AG09319 (cell line): Measurements from ENCODE around the gene TECPR1.

Experiments used
- DNase-seq: peaks from one replicate; pipeline ENCODE4 v3.0.0-alpha.2; 2010; ENCODE audit warnings: low read depth; ENCODE audit errors: extremely low read depth
- TF ChIP-seq, protein P1 (sequence below): IDR thresholded peaks from 2 replicates; pipeline ENCODE4 v1.5.1; 2011; ENCODE audit warnings: low read depth, mild to moderate bottlenecking, inconsistent platforms, low read length, moderate library complexity

TECPR1 gene

DNA sequence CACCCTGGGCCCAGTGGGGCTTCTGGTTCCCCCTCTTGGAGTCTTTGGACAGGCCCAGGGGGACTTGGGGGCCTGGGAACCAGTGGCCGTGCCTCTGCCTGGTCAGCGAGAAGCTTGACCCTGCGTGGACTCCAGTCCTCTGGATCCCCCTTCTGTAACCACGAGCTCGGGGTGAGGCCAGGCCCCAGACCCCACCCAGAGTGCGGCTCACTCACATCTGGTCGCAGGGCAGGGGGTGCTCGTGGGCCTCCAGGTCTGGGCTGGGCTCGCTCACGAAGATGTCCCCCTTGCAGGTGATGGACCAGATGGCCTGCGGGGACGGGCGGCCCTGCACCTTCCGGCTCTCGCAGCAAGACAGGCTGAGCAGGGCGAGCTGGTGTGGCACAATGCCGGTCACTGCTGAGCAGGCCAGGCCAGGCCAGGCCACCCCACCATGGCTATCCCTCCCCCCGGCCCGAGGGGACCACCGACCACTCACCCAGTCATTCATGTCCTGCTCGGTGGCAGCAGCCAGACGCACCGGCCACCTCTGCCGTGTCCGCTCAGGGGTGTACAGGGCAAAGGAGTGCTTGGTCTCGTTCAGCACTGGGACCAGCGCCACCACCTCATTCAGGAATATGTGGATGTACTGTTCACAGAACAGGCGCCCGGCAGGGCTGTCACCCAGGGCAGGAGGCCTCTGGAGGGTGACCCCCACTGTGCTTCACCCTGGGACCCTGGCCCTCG, 21.1 kb downstream of the TECPR1 start:
- TF ChIP-seq, protein P1, sequence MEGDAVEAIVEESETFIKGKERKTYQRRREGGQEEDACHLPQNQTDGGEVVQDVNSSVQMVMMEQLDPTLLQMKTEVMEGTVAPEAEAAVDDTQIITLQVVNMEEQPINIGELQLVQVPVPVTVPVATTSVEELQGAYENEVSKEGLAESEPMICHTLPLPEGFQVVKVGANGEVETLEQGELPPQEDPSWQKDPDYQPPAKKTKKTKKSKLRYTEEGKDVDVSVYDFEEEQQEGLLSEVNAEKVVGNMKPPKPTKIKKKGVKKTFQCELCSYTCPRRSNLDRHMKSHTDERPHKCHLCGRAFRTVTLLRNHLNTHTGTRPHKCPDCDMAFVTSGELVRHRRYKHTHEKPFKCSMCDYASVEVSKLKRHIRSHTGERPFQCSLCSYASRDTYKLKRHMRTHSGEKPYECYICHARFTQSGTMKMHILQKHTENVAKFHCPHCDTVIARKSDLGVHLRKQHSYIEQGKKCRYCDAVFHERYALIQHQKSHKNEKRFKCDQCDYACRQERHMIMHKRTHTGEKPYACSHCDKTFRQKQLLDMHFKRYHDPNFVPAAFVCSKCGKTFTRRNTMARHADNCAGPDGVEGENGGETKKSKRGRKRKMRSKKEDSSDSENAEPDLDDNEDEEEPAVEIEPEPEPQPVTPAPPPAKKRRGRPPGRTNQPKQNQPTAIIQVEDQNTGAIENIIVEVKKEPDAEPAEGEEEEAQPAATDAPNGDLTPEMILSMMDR = no peak
- no peak for DNase-seq

DNA sequence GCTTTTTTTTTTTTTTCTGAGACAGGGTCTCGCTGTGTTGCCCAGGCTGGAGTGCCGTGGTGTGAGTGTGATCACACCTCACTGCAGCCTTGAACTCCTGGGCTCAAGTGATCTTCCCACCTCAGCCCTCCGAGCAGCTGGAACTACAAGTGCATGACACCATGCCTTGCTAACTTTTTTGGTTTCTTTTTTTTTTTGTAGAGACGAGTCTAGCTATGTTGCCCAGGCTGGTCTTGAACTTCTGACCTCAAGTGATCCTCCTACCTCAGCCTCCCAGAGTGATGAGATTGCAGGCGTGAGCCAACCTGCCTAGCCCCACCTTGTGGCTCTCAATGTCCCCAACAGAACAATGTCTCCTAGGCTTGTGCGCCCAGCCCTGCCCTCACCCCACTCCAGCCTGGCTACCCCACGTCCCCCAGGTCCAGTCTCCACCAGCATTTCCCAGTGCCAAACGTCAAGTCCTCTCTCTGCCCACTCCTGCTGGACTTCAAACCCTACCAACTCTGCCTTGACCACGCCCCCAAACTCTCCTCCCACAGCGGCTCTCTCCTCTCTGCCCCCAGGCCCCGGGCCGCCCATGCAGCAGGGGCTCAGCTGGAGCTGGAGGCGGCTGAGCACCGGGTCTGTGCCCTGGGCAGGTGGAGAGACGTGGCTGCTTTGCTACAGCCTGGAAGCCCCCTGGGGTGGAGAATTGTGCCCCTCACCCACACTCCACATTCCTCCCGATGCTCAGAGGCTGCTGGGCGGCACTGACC, 21.9 kb downstream of the TECPR1 start:
- no peak for DNase-seq
- TF ChIP-seq, protein P1 = no peak

DNA sequence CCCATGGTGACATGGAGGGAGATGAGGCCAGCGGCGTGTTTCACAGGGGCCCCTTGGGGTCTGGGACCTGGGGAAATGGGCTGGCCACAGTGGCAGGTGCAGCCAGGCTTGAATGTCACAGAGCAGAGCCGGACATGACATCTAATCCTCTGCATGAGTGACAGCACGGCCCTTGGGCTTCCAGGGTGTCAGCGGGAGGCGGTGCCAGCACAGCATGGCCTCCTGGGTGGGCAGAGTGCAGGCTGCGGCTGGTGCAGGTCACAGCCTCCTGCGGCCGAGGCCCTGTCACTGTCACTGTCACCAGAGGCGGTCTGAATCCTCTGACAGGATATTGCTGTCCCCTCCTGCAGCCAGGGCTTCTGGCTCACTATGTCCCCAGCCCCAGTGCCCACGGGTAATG, 22.6 kb downstream of the TECPR1 start:
- DNase-seq = no peak
- TF ChIP-seq, protein P1 = no peak

DNA sequence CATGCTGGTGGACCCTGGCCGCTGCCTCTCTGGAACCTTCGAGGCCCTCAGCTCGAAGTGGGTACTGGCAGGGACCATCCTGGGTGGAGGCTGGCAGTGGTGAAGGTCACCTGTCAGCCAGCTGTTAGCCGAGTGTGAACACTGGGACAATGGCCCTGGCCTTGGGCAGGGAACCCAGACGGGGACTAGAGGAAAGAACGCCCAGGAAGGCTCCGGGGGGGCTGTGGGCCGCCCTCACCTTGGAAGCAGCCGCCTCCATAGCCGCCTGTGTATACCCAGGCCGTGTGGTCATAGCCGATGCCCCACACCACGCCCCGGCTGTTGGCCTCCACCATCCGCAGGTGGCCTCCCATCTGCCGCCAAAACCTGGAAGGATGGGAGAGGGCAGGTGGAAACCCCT, 23.2 kb downstream of the TECPR1 start:
- DNase-seq = no peak
- TF ChIP-seq, protein P1 = no peak

DNA sequence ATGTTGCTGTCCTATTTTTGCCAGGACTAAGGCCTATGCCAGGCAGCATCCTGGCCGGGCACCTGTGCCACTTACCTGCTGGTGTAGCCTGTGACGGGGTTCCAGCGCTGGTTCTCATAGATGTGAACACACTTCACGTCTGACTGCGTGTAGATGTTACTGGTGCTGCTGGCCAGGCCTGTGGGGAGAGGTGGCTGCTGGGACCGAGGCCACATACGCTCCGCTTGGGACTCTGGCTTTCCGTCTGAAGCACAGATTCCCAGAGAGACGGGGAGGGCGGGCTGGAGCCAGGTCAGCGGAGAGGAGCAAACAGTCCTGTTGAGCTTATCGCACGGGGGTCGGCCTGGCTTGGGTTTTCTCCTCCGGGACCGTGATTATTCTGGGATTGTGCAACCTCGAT, 24.1 kb downstream of the TECPR1 start:
- no peak for DNase-seq
- TF ChIP-seq, protein P1 = no peak

DNA sequence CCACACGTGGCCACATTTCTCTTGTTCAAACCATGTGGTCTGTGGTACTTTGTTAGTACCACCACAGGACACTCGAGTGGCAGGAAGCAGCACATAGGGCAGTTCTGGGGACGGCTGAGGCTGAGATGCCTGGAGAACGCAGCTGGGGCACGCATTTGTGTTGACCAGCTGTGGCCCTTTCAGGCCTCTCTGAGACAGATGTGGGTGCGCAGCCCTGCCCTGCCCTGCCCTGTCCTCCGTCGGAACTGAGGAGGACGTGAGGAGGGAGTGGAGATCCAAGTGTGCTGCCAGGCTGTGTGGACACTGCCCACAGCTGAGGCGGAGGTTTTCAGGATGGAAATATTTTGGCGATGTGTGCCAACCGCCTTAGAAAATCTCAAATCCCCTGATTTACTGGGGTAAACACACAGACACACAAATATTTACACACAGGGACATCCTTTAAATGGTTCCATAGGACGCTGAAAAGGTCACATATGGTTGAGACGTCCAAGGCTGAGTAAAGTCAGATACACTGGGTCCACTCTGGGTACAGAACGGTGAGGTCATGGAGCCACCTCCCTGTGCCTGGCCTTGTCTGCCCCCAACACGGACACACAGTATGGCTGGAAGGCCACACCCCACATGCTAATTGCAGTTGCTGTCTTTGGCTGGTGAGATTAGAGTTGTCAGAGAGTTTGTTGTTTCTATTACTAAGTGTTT, 26.0 kb downstream of the TECPR1 start:
- TF ChIP-seq, protein P1 = no peak
- DNase-seq = no peak
